HG02884 (cell line): Measurements from ENCODE around the gene SHCBP1L.

Experiments
- ATAC-seq: cut with Tn5 transposase; IDR thresholded peaks from one replicate; pipeline ENCODE4 v1.9.1; 2021; ENCODE audit warnings: mild to moderate bottlenecking, moderate library complexity; ENCODE audit not compliant: unreplicated experiment

Gene SHCBP1L

DNA sequence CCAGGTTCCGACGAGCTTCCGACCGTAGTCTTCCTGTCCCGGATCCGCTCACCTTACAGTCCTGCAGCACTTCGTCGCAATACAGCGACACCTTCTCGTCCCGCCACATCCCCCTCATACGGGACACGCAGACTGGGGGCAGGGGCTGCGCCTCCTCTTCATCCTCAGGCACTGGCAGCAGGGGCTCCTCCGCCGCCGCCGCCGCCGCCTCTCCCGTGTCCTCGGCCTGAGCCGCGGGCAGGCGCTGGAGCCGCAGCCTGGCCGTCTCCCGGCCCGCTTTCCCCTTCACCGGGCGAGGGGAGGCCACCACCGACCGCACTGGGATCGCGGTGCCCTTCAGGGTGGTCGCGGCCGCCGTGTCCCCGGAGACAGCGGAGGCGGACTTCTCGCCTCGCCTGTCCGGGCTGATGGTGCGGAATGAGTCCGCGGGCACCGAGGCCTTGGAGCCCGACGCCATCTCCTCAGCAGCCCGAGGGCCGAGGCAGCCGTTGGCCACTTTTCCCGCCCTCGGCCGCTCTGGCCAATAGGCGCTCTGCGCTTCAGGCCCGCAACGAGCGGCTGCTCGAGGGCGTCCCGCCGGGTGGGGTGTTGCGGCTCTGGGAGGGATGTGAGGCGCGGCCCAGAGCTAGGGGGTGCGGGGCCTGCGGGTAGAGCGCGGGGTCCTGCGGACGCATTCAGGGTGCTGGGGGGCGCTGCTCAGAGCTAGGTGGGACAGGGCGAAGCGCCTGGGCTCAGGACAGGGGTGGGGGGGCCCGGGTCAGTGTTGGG is at the start of gene SHCBP1L:
SHCBP1L (minus strand) TSS at position 490 of the 768 bp plus-strand sequence; CDS start at position 457, 33 bp downstream.
- no peak for ATAC-seq

DNA sequence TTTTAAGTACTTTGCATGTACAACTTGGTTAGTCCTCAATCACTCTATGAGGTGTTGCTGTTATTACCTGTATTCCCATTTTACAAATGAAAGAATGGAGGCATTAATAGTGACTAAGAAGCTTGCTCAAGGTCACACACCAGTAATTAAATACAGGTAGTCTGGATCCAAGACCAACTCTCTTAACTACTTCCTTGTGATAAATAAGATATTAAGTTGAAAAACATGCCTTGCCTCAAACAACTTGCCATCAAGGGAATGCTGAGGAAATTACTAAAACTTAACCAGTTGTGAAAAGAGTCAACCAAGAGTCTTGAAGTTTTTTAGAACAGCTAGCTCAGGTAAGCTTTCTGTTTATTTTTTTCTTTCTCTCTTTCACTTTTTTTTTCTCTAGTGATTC is 49.3 kb upstream of the SHCBP1L start:
- ATAC-seq, result no peak

DNA sequence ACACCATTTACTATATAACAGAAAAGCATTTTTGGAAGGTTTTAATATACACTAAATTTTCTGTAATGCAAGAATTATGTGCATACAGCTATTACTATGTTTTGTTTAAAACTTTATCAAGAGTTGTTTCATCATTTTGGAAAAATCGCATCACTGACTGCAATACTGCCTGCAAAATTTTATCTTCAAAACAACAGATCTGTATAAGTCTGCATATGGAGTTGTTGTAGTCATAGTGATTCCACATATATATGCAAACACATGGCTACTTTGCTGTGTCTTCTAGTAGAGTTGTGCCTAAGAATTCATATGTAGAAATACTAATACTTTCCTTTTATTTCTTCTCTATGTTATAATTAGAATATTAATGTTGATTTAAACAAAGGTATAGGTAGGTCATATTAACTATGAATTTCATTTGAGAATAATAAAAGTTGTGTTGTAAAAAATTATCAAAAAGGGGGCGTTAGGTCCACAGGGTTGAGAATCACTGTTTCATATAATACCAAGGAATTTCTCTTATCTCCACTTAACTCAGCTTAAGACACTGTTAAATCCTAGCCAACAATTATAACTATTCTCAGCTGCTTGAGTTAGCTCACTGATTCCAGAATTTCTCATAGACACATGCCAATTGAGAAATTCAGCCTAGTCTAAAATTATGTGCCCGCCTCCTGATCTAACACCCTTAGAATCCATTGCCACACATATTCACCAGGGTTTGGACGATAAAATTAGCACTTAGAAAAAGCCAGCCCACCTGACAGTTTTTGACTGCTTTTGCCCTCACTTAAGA is 47.4 kb upstream of the SHCBP1L start:
- ATAC-seq, result no peak

DNA sequence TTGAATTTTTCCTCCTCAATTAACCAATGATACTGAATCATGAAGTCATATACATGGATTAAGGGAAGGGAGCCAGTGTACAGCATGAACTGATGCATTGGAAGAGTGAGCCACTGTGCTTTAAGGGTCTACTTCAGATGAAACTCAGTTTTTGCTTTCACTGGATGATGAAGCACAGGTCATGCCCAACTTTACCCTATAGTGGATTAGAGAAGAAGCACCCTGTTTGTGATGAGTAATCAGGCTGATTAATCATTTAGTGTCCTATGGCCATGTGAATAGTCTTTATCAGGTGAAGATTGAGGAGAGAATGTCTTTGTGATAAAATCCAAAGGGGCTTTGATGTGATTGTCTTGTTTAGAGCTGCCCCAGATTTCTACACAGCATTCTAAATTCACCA is 45.5 kb upstream of the SHCBP1L start:
- ATAC-seq, result no peak

DNA sequence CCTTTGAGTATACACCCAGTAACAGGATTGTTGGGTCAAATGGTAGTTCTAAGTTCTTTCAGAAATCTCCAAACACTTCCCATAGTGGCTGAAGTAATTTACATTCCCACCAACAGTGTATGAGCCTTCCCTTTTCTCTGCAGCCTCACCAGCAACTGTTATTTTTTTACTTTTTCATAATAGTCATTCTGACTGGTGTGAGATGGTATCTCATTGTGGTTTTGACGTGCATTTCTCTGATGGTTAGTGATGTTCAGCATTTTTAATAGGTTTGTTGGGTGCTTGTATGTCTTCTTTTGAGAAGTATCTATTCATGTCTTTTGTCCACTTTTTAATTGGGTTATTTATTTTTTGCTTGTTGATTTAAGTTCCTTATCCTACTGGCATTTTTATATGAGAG is 43.9 kb upstream of the SHCBP1L start:
- ATAC-seq, result no peak

DNA sequence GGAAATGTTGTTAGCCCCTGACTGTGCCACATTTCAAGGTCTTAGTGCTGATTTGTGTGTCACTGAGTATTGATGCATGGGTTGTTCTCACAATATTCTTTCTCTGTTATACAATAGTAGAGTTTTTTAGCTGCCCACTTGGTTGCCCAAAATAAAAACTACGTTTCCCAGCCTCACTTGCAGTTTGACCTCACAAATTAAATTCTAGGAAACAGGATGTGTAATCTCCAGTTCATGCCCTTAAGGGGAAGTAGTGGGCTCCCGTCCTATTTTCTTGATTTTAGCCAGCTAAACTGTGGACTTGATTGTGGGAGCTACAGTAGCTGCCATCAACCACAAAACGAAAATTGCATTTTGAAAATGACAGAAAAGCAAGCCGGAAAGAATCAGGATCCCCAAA is 42.9 kb upstream of the SHCBP1L start:
- no peak for ATAC-seq

DNA sequence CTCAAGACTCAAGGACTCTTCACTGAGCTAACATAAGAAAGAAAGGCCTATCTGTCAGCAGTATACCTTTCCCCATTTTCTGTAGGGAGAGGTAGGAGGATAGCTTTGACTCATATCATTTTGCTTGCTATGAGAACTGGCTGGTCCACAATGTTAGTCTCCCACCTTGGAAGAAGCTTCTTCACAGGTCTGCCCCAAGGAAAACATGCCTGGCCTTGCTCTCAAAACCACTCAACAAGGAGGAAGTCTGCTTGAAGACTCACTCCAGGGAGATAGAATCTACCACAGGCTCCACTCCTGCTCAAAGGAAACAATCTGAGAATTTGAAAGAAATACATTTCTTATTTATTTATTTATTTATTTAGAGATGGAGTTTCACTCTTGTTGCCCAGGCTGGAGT is 40.8 kb upstream of the SHCBP1L start:
- ATAC-seq, result no peak

DNA sequence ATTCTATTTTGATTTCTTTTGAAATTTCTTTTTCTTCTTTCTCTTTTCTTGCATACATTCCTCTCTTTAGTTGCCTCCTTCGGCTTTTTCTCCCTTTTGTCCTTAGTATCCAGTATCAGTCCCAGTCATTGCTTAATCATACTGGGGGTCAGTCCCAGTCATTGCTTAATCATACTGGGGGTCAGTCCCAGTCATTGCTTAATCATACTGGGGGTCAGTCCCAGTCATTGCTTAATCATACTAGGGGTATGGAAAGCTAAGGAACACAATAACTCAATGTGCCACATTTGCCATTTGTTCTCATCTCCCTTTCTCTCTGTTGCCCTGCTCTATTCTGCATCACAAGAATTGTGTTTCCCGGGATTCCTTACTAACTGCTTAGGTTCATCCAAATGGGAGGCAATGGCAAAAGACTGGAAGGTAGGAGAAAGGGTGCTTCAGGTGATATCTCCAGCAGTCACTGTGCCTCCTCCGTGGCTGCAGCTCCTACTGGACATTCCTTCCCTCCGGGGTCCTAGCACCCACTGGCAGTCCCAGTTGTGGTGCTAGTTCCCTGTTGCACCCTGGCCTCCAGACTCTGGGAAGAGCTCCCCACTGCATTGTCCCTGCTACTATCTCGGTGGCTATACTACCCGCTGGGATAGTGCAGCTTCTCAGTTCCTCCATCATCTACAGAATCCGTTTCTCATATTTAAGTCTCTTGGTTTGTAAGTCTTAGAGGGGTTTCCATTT is 37.6 kb upstream of the SHCBP1L start:
- no peak for ATAC-seq

DNA sequence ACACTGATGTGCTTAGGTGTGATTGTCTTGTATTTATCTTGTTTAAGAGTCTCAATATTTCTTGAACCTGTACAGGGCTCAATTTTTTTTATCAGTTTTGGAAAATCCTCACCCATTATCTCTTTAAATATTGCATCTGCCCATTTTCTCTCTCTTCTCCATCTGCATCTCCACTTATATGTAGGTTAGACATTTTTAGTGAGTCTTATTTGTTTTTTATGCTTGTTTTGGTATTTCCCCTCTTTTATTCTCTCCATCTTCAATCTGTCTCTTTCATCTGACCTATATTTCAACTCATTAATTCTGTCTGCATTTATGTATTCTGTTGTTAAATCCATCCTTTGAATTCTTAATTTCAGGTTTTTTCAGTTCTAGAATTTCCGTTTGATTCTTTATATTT is 32.9 kb upstream of the SHCBP1L start:
- ATAC-seq, result no peak

DNA sequence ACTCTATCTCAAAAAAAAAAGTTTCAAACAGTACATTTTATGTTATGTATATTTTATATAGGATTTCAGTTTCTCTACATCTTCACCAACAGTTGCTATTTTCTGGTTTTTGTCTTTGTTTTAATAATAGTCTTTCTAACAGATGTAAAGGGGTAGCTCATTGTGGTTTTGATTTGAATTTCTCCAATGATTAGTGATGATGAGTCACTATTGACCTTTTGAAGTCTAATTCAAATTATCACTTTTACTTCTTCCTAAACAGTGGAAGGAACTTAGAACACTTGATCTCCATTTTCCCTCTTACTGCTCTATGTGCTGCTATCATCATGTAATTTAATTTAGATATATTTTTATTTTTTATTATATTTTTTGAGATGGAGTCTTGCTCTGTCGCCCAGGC is 31.7 kb upstream of the SHCBP1L start:
- no peak for ATAC-seq

DNA sequence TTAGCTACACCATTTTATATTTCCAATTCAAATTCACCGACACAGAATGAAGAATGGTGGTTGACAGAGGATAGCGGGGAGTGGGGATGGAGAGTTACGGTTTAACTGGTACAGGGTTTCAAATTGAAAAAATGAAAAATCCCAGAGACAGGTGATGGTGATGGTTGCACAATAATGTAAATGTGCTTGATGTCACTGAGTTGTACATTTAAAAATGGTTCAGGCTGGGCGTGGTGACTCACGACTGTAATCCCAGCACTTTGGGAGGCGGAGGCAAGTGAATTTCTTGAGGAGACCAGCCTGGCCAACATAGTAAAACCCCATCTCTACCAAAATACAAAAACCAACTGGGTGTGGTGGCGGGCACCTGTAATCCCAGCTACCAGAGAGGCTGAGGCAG is 31.2 kb upstream of the SHCBP1L start:
- no peak for ATAC-seq

DNA sequence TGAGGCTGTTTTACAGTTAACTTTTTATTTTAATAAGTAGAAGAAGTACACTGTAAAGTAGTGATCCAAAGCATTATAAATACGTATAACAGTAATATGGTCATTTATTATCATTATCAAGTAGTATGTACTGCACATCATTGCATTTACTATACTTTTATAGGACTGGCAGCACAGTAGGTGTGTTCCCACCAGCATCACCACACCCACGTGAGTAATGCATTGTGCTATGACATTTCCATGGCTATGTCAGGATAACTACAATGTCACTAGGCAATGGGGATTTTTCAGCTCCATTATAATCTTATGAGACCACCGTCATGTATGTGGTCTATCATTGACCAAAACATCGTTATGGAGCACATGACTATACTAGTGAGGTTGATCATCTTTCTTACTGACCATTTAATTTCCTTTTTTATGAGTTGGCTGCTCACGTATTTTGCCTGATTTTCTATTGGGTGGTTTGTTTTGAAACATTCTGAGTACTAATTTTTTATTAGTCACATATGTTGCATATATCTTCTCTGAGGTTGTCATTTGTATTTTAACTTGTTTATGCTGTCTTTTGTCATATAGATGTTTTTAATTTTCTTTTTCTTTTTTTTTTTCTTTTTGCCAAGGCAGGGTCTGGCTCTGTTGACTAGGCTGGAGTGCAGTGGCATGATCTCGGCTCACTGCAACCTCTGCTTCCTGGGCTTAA is 25.3 kb upstream of the SHCBP1L start:
- no peak for ATAC-seq

DNA sequence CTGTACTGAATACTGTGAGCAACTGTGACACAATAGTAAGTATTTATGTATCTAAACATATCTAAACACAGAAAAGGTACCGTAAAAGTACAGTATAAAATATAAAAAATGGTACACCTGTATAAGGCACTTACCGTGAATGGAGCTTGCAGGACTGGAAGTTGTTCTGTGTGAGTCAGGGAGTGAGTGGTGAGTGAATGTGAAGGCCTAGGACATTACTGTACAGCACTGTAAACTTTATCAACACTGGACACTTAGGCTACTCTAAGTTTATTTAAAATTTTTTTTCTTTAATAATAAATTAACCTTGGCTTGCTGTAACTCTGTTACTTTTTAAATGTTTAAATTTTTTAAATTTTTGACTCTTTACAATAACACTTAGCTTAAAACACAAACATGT is 24.5 kb upstream of the SHCBP1L start:
- no peak for ATAC-seq

DNA sequence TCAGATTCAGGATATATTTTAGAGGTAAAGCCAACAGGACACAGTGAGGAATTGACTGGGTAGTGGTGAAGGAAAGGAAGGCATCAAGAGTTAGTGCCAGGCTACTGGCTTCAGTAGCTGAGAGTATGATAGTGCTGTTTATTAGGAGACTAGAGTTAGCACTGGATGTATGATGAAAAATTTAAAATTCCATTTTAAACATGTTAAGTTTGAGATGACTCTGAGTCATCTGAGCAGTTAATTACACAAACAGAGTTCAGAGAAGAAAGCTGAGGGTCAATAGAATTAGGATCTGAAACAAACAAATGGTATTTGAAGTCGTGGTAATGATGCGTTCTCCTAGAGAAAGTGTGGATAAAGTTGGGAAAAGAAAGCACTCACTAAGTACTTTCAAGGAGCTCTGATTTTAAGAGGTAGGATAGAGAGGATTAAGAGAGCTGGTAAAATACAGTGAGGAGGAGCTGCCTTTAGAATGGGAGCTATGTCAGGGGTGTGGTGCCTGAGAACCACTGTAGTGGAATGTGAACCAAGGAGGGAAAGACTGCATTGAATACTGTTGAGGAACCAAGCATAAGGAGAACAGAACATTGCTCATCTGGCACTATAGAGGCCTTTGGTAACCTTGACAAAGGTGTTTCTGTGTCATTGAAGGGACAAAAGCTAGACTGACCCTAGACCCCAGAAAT is 21.7 kb upstream of the SHCBP1L start:
- no peak for ATAC-seq

DNA sequence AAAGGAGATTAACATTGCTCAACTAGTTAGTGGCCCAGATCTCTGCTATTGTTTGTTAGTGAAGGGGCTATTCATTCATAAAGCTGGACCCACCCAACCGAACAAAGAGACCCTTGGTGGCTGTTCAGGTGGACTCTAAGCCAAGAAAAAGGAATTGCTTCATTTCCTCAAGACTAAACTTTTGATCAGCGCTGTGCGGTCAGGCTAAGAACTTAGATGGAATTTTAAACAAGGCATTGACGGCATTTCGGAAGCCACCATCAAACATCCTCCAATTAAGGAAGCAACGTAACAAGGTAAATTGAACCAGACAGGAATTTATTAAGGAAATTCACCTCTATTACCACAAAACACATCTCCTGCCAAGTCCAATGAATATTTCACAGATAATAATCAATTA is 19.9 kb upstream of the SHCBP1L start:
- no peak for ATAC-seq

DNA sequence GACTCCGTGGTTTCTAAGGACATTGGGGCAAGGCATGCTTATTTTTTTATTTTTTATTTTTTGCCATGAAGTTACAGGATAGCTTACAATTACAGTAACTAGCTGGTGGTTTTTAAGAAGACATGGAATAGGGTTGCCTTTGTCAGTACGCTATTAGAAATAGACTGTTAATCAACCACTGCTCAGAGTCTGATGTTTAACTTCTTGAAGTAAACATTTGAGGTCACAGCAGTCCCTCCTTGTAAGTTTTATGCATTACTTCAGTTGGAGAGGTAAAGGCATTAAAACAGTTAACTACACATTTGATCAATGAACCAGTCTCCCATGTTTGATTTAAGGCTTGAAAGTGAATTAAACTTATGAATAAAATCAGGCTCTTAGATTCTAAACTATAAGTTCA is 19.3 kb upstream of the SHCBP1L start:
- no peak for ATAC-seq

DNA sequence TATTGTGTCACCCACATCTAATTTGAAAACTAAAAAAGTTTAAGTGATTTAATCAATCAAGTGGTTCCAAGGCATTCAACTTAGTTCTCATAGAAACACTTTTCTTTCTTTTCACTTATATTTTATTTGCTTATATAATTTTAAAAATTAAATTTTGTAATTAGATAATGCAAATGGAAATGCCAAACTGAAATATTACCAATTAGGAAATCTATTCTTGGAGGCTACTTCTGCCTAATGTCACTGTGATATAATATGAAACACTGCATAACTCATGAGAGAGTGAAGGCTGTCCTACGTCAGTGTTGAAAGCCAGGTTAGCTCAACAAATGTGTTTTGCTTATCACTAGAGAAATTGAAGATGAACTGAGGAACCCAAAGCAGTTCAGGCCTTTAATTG is 18.3 kb upstream of the SHCBP1L start:
- ATAC-seq, result no peak

DNA sequence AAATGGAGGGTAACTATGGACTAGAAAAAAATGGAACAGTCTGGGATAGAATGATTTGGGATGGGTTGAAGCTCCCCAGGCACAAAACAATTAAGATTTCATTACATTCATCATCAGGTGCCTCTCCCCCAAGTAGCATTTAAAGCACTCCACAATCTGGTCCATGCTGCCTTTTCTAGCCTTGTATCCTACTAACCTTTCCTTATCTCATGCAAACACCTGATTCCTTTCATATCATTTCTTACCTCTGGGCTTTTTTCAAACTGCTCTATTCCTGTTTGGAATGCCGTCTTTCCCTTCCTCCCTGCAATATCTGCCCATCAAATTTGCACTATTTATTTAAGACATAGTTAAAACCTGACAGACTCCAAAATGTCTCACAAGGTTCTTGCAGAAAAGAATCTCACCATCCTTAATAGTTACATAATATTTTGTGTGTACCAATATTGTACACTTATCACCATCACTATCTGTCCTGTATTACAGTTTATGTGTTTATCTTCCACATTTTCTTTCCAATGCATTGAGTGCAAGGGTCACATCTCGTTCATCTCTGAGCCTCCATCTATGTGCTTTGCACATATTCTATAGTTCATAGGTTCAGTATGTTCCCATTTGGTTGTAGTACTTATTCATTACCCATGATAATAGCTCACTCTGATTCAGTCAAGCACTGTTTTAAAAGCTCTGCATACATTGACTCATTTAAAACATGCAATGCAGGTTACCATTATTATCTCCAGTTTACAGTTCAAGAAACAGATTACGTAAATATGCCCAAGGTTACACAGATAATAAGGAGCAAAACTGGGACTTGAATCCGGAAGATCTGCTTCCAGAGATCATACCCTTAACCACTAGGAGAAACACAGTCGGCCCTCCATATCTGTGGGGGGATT is 16.1 kb upstream of the SHCBP1L start:
- ATAC-seq, result no peak

DNA sequence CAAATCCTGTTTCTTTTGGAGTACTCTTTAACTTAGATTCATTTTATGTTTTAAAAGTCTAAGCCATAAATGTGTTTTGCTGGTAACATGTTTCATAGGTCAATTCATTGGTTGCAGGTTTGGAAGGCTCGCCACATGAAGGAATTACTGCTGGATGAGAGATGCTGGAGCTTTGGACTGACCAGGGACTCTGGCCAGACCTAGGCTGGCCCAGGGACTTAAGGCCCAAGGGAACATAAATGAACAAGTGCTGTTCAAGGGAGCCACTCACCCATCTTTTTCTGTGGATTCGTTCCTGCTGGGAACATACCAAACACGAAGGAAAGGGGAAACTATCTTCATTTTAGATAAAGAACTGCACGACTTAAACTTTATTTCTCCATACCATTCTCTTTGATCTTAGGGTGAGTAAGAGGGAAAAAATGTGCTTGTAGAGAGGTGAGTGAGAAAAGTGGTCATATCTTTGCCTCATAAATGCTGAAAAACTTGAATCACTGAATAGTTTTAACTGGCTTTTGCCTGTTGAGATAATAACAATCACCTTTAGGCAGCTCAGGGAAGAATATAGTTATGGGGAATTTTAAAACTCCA is 15.3 kb upstream of the SHCBP1L start:
- no peak for ATAC-seq
